ENCODE data around the gene B3GNT4.

GRCh38 chr12:122250536-122250935 is 47.0 kb downstream of the B3GNT4 start:
- TF ChIP-seq EZH2 (IDR thresholded peaks at IDR 0.05; ENCODE audit: borderline replicate concordance, insufficient read depth, low read depth, low read length, poor library complexity, severe bottlenecking), result no peak
- TF ChIP-seq CTCF (IDR thresholded peaks at IDR 0.05), result no peak
